ENCODE data around the gene IL17RC. TPM values are rescaled to one million over a fixed set of nuclear protein-coding genes. Genes with fewer than 3 reads are reported as not detected.

The IL17RC gene
- total and polyA plus RNA-seq, 2 experiments from 2014 or later = 8.4 to 12.6 TPM

GRCh38 chr3:9928158-9928557 is 11.3 kb downstream of the IL17RC start:
- Mint-ChIP-seq H3K9me3 (peaks cover 12% of the 10 kb centered on the region; the same call in 2 of the 3 replicates), H3K4me1 (peaks cover 2% of the 10 kb centered on the region; the same call in 1 of the 3 replicates), H3K4me3 (no peak overlapping the region), H3K36me3 (ENCODE audit: low read depth) (peaks cover 14% of the 10 kb centered on the region), H3K27ac (no peak overlapping the region), H3K27me3 (ENCODE audit: insufficient read depth, low read depth, poor library complexity) (peaks cover 10% of the 10 kb centered on the region)
- Histone ChIP-seq H3K4me3 (no peak overlapping the region), H3K79me2 (replicated peaks; ENCODE audit: insufficient read depth) (no peaks in the 10 kb centered on the region), H3K9me2 (ENCODE audit: insufficient read depth) (no peaks in the 10 kb centered on the region), H3K27me3 (ENCODE audit: insufficient read depth) (peaks cover 8% of the 10 kb centered on the region; the same call in 1 of the 2 replicates), H3F3A (replicated peaks; ENCODE audit: low read depth) (0 out of 2 replicates have a peak, but pooled peaks cover 5% of the 10 kb centered on the region), H3K4me2 (no peak overlapping the region), H3K4me1 (ENCODE audit: insufficient read depth) (no peaks in the 10 kb centered on the region; the same call in 1 of the 2 replicates), H4K20me1 (replicated peaks; ENCODE audit: insufficient read depth) (no peaks in the 10 kb centered on the region), H2AFZ (no peak overlapping the region), H3K27ac (ENCODE audit: low read depth) (no peak overlapping the region), H3K36me3 (ENCODE audit: insufficient read depth) (no peaks in the 10 kb centered on the region)
- TF ChIP-seq CTCF (conservative IDR thresholded peaks at IDR 0.05; ENCODE audit: low read depth in 2 of 2) (no peak), ETS1 (IDR thresholded peaks at IDR 0.05) (no peak), JUNB (IDR thresholded peaks at IDR 0.05; ENCODE audit: unreplicated experiment) (no peak), ZNF114 (CRISPR knock-in tag; IDR thresholded peaks at IDR 0.05) (no peak), ZNF331 (CRISPR knock-in tag; IDR thresholded peaks at IDR 0.05; ENCODE audit: low read depth) (no peak), ZNF462 (CRISPR knock-in tag; IDR thresholded peaks at IDR 0.05) (no peak), NANOG (IDR thresholded peaks at IDR 0.05; ENCODE audit: borderline replicate concordance) (no peak), CREB1 (CRISPR knock-in tag; IDR thresholded peaks at IDR 0.05; ENCODE audit: low read depth) (no peak)
- TF ChIP-seq, protein P1, sequence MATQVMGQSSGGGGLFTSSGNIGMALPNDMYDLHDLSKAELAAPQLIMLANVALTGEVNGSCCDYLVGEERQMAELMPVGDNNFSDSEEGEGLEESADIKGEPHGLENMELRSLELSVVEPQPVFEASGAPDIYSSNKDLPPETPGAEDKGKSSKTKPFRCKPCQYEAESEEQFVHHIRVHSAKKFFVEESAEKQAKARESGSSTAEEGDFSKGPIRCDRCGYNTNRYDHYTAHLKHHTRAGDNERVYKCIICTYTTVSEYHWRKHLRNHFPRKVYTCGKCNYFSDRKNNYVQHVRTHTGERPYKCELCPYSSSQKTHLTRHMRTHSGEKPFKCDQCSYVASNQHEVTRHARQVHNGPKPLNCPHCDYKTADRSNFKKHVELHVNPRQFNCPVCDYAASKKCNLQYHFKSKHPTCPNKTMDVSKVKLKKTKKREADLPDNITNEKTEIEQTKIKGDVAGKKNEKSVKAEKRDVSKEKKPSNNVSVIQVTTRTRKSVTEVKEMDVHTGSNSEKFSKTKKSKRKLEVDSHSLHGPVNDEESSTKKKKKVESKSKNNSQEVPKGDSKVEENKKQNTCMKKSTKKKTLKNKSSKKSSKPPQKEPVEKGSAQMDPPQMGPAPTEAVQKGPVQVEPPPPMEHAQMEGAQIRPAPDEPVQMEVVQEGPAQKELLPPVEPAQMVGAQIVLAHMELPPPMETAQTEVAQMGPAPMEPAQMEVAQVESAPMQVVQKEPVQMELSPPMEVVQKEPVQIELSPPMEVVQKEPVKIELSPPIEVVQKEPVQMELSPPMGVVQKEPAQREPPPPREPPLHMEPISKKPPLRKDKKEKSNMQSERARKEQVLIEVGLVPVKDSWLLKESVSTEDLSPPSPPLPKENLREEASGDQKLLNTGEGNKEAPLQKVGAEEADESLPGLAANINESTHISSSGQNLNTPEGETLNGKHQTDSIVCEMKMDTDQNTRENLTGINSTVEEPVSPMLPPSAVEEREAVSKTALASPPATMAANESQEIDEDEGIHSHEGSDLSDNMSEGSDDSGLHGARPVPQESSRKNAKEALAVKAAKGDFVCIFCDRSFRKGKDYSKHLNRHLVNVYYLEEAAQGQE (IDR thresholded peaks at IDR 0.05; ENCODE audit: unreplicated experiment) = no peak
- DNase-seq (ENCODE audit: low spot score) (no peak), ATAC-seq (no peak)
